Endodermal cell (in vitro differentiated cells): Measurements from ENCODE around the gene ARID5A. TPM values are rescaled to one million over a fixed set of nuclear protein-coding genes. Genes with fewer than 3 reads are reported as not detected.

Experiments used
- DNase-seq: peaks from one replicate; pipeline ENCODE4 v3.0.0-alpha.2; 2017
- H3K27ac ChIP-seq: 2 replicates; pipeline ENCODE4 v1.5.1; 2013; ENCODE audit warnings: mild to moderate bottlenecking, low read depth, low read length, moderate library complexity
- H3K27me3 ChIP-seq: 2 replicates; pipeline ENCODE4 v1.6.1; 2013; ENCODE audit warnings: mild to moderate bottlenecking, low read length, moderate library complexity; ENCODE audit not compliant: insufficient read depth, control insufficient read depth, poor library complexity, severe bottlenecking
- H3K36me3 ChIP-seq: 2 replicates; pipeline ENCODE4 v1.7.0; 2013; ENCODE audit warnings: mild to moderate bottlenecking, low read length, moderate library complexity; ENCODE audit not compliant: control insufficient read depth, insufficient read depth
- H3K4me1 ChIP-seq: one replicate; pipeline ENCODE4 v1.7.0; 2013; ENCODE audit warnings: low read length; ENCODE audit not compliant: control insufficient read depth, insufficient read depth
- H3K4me3 ChIP-seq: 2 replicates; pipeline ENCODE4 v1.5.1; 2013; ENCODE audit warnings: mild to moderate bottlenecking, low read length, moderate library complexity
- H3K9ac ChIP-seq: 2 replicates; pipeline ENCODE4 v1.6.1; 2013; ENCODE audit warnings: mild to moderate bottlenecking, low read length, moderate library complexity; ENCODE audit not compliant: poor library complexity, severe bottlenecking; ENCODE audit errors: extremely low read depth
- H3K9me3 ChIP-seq: 2 replicates; pipeline ENCODE4 v1.6.1; 2013; ENCODE audit warnings: mild to moderate bottlenecking, low read length, moderate library complexity; ENCODE audit not compliant: control insufficient read depth
- H3K27ac Mint-ChIP-seq: 2 replicates; pipeline ENCODE4 v1.8.0; 2020; ENCODE audit warnings: mixed read lengths
- H3K27me3 Mint-ChIP-seq: 2 replicates; pipeline ENCODE4 v1.8.0; 2021; ENCODE audit warnings: mild to moderate bottlenecking, mixed read lengths; ENCODE audit not compliant: insufficient read depth
- H3K36me3 Mint-ChIP-seq: 2 replicates; pipeline ENCODE4 v1.8.0; 2020; ENCODE audit warnings: low read depth, mixed read lengths
- H3K4me1 Mint-ChIP-seq: 2 replicates; pipeline ENCODE4 v1.8.0; 2020; ENCODE audit warnings: mixed read lengths
- H3K4me3 Mint-ChIP-seq: 2 replicates; pipeline ENCODE4 v1.8.0; 2020; ENCODE audit warnings: mild to moderate bottlenecking, moderate library complexity, mixed read lengths
- H3K9me3 Mint-ChIP-seq: 2 replicates; pipeline ENCODE4 v1.8.0; 2020; ENCODE audit warnings: mild to moderate bottlenecking, mixed read lengths
- WGBS, 2 experiments: methylation state at CpG; one replicate each; pipeline versions ENCODE4 v1.1.5 to v1.1.7; 2013; ENCODE audit warnings: missing lambda C conversion rate in 2 of 2, mixed read lengths in 1 of 2; ENCODE audit not compliant: insufficient coverage in 1 of 2, insufficient read length in 1 of 2; 5-methylcytosine and 5-hydroxymethylcytosine counted together
- total RNA-seq, 2 donors: library from RNA; stranded (reverse); fragmentation: NEBNext Ultra II Directional in 1 of 2; extraction: Animal tissue kit (Norgen Biotek cat#: 25700) in 1 of 2; gene quantifications; 2 replicates in 1 of 2; 3 replicates in 1 of 2; pipeline ENCODE4 v1.2.1, GENCODE V29; 2021
- TF ChIP-seq, protein P1 (sequence below): fragments of 200-600 bp; sonication (generic); conservative IDR thresholded peaks from 2 replicates; pipeline ENCODE4 v1.5.0; 2021; ENCODE audit warnings: antibody characterized with exemption, mild to moderate bottlenecking

ARID5A gene
- total RNA-seq, 2 donors from 2014 or later, result 1.8 to 3.5 TPM

DNA sequence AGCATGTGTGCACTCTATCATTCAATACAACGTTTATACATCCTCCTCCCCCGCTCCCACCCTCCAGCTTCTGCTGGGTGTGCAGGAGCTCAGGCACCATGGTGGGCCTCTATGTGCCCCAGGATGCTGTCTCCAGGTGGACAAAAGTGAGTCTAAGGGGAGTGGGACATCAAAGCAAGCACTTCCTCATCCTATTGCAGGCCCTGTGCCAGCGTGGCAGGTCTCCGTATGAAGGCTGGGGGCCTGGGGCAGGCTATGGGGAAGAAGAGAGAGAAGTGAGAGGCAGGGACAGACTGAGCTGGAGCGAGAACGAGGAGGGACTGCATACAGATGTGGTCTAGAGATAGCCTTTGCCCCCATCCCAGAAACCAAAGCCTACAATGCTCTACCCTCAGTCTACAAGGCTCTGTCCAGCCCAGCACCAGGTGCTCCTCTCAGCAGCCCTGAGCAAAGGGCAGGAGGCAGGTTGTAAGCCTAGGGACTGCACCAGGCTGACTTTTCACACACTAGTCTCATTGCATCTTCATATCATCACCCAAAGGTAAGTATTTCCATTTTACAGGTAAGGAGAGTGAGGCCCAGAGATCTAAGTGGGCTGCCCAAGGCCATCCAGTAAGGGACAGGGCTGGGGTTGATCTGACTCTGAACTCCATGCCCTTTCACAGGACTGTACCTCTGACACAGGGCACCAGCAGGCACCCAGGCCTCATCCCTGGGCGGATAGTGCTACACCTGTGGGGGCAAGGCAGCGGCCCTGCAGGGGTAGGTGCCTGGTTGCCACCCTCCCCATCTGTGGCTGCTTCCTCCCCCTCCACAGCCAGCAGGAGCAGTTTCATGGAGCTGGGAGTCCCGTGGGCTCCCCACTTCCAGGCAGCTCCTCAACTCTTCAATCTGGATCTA, 14.0 kb upstream of the ARID5A start:
- peaks cover 36% of the 10 kb centered on the region for H3K27me3 Mint-ChIP-seq
- no peak for DNase-seq
- no peak overlapping the region for H3K9ac ChIP-seq
- no peaks in the 10 kb centered on the region for H3K4me1 Mint-ChIP-seq
- TF ChIP-seq, protein P1, sequence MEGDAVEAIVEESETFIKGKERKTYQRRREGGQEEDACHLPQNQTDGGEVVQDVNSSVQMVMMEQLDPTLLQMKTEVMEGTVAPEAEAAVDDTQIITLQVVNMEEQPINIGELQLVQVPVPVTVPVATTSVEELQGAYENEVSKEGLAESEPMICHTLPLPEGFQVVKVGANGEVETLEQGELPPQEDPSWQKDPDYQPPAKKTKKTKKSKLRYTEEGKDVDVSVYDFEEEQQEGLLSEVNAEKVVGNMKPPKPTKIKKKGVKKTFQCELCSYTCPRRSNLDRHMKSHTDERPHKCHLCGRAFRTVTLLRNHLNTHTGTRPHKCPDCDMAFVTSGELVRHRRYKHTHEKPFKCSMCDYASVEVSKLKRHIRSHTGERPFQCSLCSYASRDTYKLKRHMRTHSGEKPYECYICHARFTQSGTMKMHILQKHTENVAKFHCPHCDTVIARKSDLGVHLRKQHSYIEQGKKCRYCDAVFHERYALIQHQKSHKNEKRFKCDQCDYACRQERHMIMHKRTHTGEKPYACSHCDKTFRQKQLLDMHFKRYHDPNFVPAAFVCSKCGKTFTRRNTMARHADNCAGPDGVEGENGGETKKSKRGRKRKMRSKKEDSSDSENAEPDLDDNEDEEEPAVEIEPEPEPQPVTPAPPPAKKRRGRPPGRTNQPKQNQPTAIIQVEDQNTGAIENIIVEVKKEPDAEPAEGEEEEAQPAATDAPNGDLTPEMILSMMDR, result no peak
- peaks cover 4% of the 10 kb centered on the region for H3K9me3 ChIP-seq
- no peak overlapping the region for H3K4me3 ChIP-seq
- H3K9me3 Mint-ChIP-seq, result peaks cover 8% of the 10 kb centered on the region
- H3K4me1 ChIP-seq, result no peaks in the 10 kb centered on the region
- H3K36me3 Mint-ChIP-seq, result no peaks in the 10 kb centered on the region
- H3K4me3 Mint-ChIP-seq, result no peak overlapping the region
- H3K36me3 ChIP-seq, result no peaks in the 10 kb centered on the region
- H3K27ac ChIP-seq, result no peak overlapping the region
- no peak overlapping the region for H3K27ac Mint-ChIP-seq
- WGBS, 2 experiments, result 80 to 82% methylated on average over 1 to 9 of the region's 9 CpGs
- H3K27me3 ChIP-seq, result peaks cover 26% of the 10 kb centered on the region

DNA sequence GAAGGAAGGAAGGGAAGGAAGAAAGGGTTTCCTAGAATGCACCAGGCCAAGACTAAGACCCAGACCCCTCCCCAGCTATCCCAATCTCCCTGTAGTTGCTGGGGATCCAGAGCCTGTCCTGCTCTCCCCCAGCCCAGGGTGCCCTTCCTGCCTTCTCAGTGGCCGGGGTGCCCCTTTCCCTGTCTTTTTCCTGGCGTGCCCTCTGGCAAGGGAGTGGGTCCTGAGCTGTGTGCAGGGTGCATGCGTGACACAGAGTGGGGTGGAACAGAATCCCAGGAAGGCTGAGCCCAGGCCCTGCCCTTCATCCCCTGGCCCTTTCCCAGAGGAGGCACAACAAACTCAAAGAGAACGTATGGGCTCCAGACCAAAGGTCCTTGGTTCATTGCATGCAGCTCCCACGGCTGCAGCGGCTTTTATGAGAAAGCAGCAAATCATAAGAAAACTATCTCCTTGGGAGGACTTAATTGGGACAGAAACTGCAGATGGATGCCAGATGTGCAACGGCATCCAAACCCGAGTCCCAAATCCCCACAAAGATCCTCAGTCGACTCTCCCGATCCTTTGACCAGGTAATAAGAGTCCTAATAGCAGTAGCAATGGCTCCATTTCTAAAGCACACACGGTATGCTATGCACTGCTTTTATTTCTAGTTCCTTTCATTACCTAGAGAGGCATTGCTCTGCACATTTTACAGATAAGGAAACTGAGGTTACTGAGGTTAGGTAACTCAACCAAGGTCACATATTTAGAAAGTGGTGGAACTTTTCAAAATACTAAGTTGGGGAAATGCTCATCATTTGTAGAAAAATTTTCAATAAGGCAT, 12.7 kb upstream of the ARID5A start:
- H3K36me3 Mint-ChIP-seq, result no peaks in the 10 kb centered on the region
- H3K9me3 ChIP-seq, result no peaks in the 10 kb centered on the region
- 85 to 89% methylated on average over 10 to 11 of the region's 11 CpGs for WGBS, 2 experiments
- H3K9me3 Mint-ChIP-seq, result no peaks in the 10 kb centered on the region
- TF ChIP-seq, protein P1, result no peak
- peaks cover 29% of the 10 kb centered on the region for H3K27me3 ChIP-seq
- peaks cover 35% of the 10 kb centered on the region for H3K27me3 Mint-ChIP-seq
- H3K4me3 Mint-ChIP-seq, result no peak overlapping the region
- H3K9ac ChIP-seq, result no peak overlapping the region
- no peak overlapping the region for H3K27ac ChIP-seq
- no peaks in the 10 kb centered on the region for H3K4me1 ChIP-seq
- H3K4me3 ChIP-seq, result no peak overlapping the region
- no peak overlapping the region for H3K27ac Mint-ChIP-seq
- peak; percentile 35 for DNase-seq
- H3K36me3 ChIP-seq, result no peaks in the 10 kb centered on the region
- H3K4me1 Mint-ChIP-seq, result no peaks in the 10 kb centered on the region

DNA sequence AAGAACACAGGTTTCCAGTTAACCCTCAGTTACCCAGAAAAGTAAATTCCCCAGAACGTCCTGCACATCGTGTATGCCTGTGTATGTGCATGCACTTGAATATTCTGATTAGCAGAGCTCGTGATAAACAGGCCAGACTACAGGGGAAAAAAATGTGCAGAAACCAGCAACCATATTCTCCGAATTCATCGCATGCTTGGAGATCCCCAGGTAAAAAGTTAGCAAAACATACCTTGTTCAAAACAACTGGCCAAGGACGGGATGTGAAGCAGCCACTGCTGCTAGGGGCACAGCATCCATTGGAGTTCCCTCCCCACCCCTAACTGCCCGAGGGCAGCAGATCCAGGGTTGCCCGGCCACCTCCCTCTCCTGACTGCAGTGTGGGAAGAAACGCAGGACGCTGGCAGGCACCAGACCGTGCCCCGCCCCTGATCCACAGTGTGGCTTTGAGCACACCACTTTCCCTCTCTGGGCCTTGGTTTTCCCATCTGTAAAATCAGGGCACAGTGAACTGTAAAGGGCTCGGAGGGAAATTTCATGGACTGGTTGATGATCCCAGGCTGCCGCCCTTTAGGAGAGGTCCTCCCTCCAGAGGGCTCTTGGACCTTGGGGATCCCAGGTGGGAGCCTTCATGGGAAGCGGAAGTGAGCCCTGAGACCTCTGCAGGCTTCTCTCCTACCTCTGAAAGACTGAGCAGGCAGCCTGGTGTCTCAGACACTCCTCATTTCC, 11.9 kb upstream of the ARID5A start:
- Histone ChIP-seq H3K9me3 (no peaks in the 10 kb centered on the region), H3K27ac (no peak overlapping the region), H3K9ac (no peak overlapping the region), H3K36me3 (no peaks in the 10 kb centered on the region), H3K4me3 (no peak overlapping the region), H3K27me3 (peaks cover 29% of the 10 kb centered on the region), H3K4me1 (no peaks in the 10 kb centered on the region)
- no peaks in the 10 kb centered on the region for H3K9me3 Mint-ChIP-seq
- 83% methylated on average over 14 to 15 of the region's 15 CpGs for WGBS, 2 experiments
- H3K27ac Mint-ChIP-seq, result no peak overlapping the region
- H3K4me1 Mint-ChIP-seq, result no peaks in the 10 kb centered on the region
- TF ChIP-seq, protein P1, result no peak
- no peaks in the 10 kb centered on the region for H3K36me3 Mint-ChIP-seq
- peak; percentile 42 for DNase-seq
- H3K27me3 Mint-ChIP-seq, result peaks cover 39% of the 10 kb centered on the region
- no peak overlapping the region for H3K4me3 Mint-ChIP-seq
